HG03280 (cell line): ENCODE data around the gene UBASH3B.

Experiments used
- ATAC-seq: cut with Tn5 transposase; IDR thresholded peaks from one replicate; pipeline ENCODE4 v1.9.1; 2021; ENCODE audit warnings: mild to moderate bottlenecking, moderate library complexity; ENCODE audit not compliant: unreplicated experiment

The UBASH3B gene

GRCh38 chr11:122646549-122647340 lies 8.8 kb upstream of the UBASH3B start:
- ATAC-seq: no peak

- no peak for ATAC-seq
Measured at GRCh38 chr11:122647736-122648275, 7.7 kb upstream of the UBASH3B start.

DNA sequence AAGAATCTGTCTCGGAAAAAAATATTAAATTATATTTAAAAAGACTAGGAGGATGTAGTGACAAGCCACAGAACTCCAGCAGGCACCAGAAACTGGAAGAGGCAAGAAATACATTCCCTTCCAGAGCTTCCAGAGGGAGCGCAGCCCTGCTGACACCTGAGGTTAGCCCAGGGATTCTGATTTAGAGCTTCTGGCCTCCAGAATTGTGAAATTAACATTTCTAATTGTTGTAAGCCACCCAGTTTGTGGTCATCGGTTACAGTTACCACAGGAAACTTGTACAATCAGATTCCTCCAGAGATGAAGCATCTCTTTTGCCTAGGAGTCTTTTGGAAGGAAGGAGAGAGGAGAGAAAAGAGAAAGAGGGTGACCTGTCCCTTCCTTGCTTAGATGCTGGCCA lies 6.4 kb upstream of the UBASH3B start:
- no peak for ATAC-seq

GRCh38 chr11:122650619-122651018 lies 4.9 kb upstream of the UBASH3B start:
- ATAC-seq: no peak

- no peak for ATAC-seq
Measured at GRCh38 chr11:122652495-122652894, 3.0 kb upstream of the UBASH3B start.

DNA sequence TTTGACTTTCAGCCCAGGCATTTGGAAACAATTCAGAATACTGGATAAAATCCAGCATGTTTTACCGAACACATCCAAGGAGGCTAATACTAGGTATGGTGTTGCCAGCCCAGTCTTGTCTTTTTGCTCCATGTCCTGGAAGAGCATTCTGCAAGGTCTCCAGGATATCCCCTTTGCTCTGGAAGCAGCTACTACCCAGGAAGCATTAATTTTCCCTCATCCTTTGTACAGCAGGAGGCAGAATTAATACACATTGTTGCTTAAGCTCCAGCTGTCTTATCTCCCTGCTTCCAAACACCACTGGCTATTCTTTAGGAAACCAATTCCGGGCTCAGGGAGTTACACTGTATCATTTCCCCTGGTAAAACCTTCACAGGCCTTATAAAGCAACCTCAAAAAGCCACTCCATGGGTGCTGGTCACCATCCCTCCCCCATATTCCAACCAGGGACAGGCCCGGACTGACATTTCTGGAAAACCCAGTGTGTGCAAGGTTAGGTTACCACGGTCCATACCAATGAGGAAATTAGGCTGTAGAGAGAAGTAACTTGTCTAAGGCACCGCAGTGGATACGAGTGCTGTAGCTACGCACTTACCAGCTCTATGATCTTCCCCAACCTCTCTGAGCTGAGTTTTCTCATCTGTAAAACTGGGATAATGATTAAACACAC lies 1.5 kb upstream of the UBASH3B start:
- ATAC-seq: no peak

GRCh38 chr11:122656073-122656630 lies 630 bp downstream of the UBASH3B start:
- ATAC-seq: peak; percentile 60

DNA sequence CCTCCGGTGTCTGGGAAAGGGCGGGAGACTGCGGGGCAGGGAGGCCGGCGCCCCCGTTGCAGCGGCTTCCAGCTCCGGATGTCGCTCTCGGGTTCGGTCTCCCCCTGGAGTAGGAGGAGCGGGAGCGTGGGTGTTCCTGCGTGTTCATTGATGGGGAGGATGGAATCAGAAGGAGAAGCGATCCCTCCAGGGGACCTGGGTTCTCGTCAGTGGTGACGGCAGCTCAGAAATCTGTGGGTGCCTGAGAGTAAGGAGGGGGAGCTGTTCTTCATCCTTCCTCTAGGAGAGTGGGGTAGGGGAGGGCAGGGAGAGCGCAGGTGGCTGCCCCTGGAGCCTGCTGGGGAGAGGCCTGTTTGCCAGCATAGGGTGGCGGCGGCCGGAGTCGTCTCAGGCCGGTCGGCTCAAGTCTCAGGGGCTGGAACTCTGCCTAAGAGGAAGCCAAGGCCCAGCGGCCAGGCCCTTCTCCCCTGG lies 1.1 kb downstream of the UBASH3B start:
- ATAC-seq: no peak

DNA sequence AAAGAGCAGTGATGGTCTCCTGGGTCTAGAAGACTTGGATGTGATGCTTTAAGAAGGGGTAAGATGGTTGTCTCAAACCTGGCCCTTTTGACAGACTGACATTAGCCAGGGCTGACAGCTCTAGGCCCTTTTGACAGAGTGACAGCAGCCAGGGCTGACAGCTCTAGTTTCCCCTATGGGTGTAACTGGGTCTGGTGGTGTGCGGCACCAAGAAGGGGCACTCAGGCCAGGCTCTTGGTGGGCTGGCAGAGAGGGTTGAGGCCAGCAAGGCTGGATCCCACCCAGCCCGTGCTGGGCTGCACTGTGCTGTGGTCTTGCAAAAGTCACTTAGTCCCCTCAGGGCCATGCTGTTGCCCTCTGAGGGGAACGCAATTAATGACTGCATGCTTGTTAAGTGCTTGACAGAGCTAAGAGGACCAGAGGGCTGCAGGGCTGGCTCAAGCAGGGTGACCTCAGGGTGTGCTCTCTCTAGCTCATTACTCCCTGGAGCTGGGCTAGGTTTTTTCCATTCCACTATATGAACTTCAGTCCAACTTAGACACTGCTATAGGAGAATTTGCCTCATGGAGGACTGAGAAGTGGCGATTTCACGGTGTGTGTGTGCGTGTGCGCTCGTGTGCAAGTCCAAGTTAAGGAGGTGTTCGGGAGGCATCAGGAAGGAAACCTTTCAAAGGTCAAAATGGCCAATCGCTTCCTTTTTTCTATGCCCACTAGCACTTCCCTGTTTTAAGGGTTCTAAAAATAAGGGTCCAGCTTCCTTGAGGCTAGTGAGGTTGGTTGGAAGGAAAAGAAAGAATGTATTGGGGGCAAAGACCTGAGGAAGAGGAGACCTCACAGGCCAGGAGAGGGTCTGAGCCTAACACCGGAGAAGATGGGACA lies 4.4 kb downstream of the UBASH3B start:
- no peak for ATAC-seq

- ATAC-seq: no peak
Measured at GRCh38 chr11:122661182-122661945, 5.8 kb downstream of the UBASH3B start.

DNA sequence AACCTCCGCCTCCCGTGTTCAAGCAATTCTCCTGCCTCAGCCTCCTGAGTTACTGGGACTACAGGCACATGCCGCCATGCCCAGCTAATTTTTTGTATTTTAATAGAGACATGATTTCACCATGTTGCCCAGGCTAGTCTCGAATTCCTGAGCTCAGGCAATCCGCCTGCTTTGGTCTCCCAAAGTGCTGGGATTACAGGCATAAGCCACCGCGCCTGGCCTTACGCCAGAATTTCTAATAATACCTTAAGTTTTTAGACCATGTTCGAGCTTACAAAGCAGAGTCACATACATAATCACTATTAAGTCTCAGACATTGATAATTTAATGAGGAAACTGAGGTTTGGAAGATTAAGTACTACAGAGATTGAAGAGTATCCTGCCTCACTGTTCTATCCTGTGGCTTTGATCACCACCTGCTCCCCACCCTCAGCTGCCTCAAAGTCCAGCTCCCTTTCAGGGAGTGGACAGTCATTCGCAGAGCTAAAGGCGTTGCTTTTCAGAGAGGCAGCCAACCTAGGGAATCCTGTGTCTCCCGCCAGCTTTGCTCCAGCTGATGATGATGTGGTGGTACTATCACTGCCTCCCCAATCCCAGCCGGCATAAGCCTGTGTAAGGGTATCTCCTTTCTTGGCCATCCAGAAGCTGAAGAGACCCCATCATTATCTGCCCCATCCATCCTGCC lies 7.7 kb downstream of the UBASH3B start:
- ATAC-seq: no peak

- ATAC-seq: no peak
Measured at GRCh38 chr11:122663764-122664163, 8.2 kb downstream of the UBASH3B start.

DNA sequence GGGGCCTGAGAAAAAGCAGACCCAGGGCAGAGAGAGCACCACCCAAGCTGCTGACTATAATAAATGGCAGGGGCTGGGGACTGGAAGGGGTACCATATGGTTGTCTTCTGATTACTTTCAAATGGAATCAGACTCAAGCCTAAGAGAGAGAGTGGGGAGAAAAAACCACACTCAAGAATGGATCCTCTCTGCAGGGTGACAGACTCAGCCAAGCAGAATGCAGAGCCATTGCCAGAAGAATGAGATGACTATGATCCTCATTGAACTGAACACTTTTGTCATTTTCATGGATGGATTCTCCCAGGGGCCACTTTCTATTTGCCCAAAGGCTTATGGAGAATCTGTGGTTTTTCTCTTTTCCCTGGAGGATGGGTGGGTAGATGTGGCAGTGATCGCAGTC lies 8.7 kb downstream of the UBASH3B start:
- no peak for ATAC-seq

- no peak for ATAC-seq
Measured at GRCh38 chr11:122665861-122666260, 10.3 kb downstream of the UBASH3B start.

- no peak for ATAC-seq
Measured at GRCh38 chr11:122666743-122667142, 11.2 kb downstream of the UBASH3B start.

GRCh38 chr11:122668562-122669090 lies 13.1 kb downstream of the UBASH3B start:
- no peak for ATAC-seq

DNA sequence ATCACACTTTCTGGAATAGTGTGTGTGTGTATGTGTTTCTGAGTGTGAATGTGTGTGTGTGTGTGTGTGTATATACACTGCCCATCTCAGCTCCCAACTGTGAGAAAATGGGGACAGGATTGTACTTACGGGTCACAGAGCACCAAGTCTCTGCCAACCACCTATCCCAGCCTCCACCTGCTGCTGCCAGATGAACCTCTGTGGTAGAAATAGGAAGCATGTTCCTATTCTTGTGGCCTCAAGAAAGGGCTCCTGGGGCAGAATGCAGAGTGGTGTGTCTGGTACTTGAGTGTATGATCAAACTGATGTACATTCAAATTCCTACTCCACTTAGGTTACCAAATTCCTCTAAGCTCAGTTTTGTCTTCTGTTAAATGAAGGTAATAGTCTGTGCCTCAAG lies 14.6 kb downstream of the UBASH3B start:
- no peak for ATAC-seq

- no peak for ATAC-seq
Measured at GRCh38 chr11:122671400-122671891, 15.9 kb downstream of the UBASH3B start.

DNA sequence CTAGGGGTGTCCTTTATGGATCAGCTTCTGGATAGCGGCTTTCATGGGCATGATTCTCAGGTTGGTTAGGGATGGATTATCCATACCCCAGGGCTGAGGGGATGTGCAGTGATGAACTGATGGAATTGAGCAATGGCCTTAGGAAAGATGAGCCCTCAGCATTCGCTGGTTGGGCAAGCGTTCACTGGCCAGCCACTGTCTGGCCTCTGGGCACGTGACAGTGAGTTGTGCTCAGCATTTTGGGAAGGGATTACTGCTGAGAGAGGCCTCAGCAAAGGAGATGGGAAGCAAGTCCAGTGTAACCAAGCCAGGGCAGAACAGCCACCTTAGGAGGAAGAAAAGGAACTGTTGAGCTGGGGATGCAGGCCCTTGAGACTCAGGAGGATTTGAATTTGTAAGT lies 17.4 kb downstream of the UBASH3B start:
- ATAC-seq: no peak
